HEK293T (cell line): Measurements from ENCODE around the gene MMP19.

Source experiments
- ARNT ChIP-seq: fragments of 450-650 bp; IDR thresholded peaks from 2 replicates; pipeline ENCODE4 v1.6.1; 2017; ENCODE audit warnings: mild to moderate bottlenecking
- CTBP1 ChIP-seq: fragments of 450-650 bp; IDR thresholded peaks from 2 replicates; pipeline ENCODE4 v1.6.1; 2016; ENCODE audit warnings: borderline replicate concordance
- ELF4 ChIP-seq: fragments of 450-650 bp; IDR thresholded peaks from 2 replicates; pipeline ENCODE4 v1.6.1; 2017; ENCODE audit warnings: antibody characterized with exemption
- FOXK2 ChIP-seq: fragments of 450-650 bp; IDR thresholded peaks from 2 replicates; pipeline ENCODE4 v1.6.1; 2016; ENCODE audit warnings: mild to moderate bottlenecking
- HDGF ChIP-seq: fragments of 450-650 bp; IDR thresholded peaks from 2 replicates; pipeline ENCODE4 v1.6.1; 2017; ENCODE audit warnings: antibody characterized with exemption, borderline replicate concordance
- L3MBTL2 ChIP-seq: fragments of 450-650 bp; conservative IDR thresholded peaks from 2 replicates; pipeline ENCODE4 v1.6.1; 2016; ENCODE audit warnings: mild to moderate bottlenecking
- LEF1 ChIP-seq: fragments of 450-650 bp; IDR thresholded peaks from 2 replicates; pipeline ENCODE4 v1.6.1; 2017; ENCODE audit warnings: mild to moderate bottlenecking, borderline replicate concordance
- NFRKB ChIP-seq: fragments of 450-650 bp; IDR thresholded peaks from 2 replicates; pipeline ENCODE4 v1.6.1; 2016; ENCODE audit warnings: mild to moderate bottlenecking, moderate library complexity
- SP1 ChIP-seq: fragments of 450-650 bp; IDR thresholded peaks from 2 replicates; pipeline ENCODE4 v1.6.1; 2017
- SUZ12 ChIP-seq: fragments of 450-650 bp; IDR thresholded peaks from 2 replicates; pipeline ENCODE4 v1.6.1; 2016; ENCODE audit warnings: mild to moderate bottlenecking
- TARDBP ChIP-seq: fragments of 450-650 bp; IDR thresholded peaks from 2 replicates; pipeline ENCODE4 v1.6.1; 2016

GRCh38 chr12:55806982-55807381 lies 35.8 kb downstream of the MMP19 start:
- TF ChIP-seq NFRKB, result no peak
- no peak for TF ChIP-seq LEF1
- no peak for TF ChIP-seq L3MBTL2
- TF ChIP-seq HDGF, result no peak
- no peak for TF ChIP-seq SUZ12
- no peak for TF ChIP-seq CTBP1
- no peak for TF ChIP-seq SP1
- TF ChIP-seq TARDBP, result no peak
- TF ChIP-seq FOXK2, result no peak
- no peak for TF ChIP-seq ARNT
- no peak for TF ChIP-seq ELF4
